Caco-2 (cell line): ENCODE results near the gene DOCK4. TPM values are rescaled to one million over a fixed set of nuclear protein-coding genes. Genes with fewer than 3 reads are reported as not detected.

ENCODE experiments used
- BruUV-seq: library from RNA; stranded (reverse); fragments of 400-500 nt; replicated peaks from 2 replicates; lab custom pipeline; 2021; lab: Mats Ljungman, UMichigan
- CTCF ChIA-PET: fragments of 300-600 bp; sonication (Branson Sonifier 250); formaldehyde crosslinking; loops from one replicate; lab custom pipeline; 2022; ENCODE audit warnings: antibody characterized with exemption; lab: Charles Lee
- POLR2A ChIA-PET: fragments of 300-600 bp; sonication (Branson Sonifier 250); formaldehyde crosslinking; loops from one replicate; lab custom pipeline; 2022; ENCODE audit warnings: antibody characterized with exemption; lab: Charles Lee
- DNase-seq, 2 experiments: peaks; one replicate each; pipeline versions ENCODE4 v3.0.0 to v3.0.0-alpha.2; 2020 to 2022
- H3K27me3 ChIP-seq: replicated peaks from 2 replicates; pipeline ENCODE4 v1.6.0; 2011; ENCODE audit warnings: low read length; ENCODE audit not compliant: control insufficient read depth, insufficient read depth
- H3K36me3 ChIP-seq: 2 replicates; pipeline ENCODE4 v1.5.1; 2011; ENCODE audit warnings: low read length; ENCODE audit not compliant: control insufficient read depth, insufficient read depth
- H3K4me1 ChIP-seq: fragments of 250-450 bp; sonication (Bioruptor Pico); 2 replicates; pipeline ENCODE4 v1.5.1; 2020; ENCODE audit warnings: mild to moderate bottlenecking
- H3K4me3 ChIP-seq: 2 replicates; pipeline ENCODE4 v1.5.1; 2011; ENCODE audit warnings: low read depth, mild to moderate bottlenecking, control low read depth, low read length
- H3K9me3 ChIP-seq: fragments of 250-450 bp; sonication (Bioruptor Pico); 2 replicates; pipeline ENCODE4 v1.5.1; 2020; ENCODE audit warnings: mild to moderate bottlenecking, moderate library complexity
- H3K27ac Mint-ChIP-seq: one replicate; pipeline ENCODE4 v1.8.0; 2022; ENCODE audit warnings: mixed read lengths; ENCODE audit not compliant: unreplicated experiment
- H3K27me3 Mint-ChIP-seq: one replicate; pipeline ENCODE4 v1.8.0; 2022; ENCODE audit warnings: mixed read lengths; ENCODE audit not compliant: insufficient read depth, unreplicated experiment
- H3K36me3 Mint-ChIP-seq: one replicate; pipeline ENCODE4 v1.8.0; 2022; ENCODE audit warnings: mild to moderate bottlenecking, mixed read lengths; ENCODE audit not compliant: insufficient read depth, unreplicated experiment
- H3K4me1 Mint-ChIP-seq: one replicate; pipeline ENCODE4 v1.8.0; 2022; ENCODE audit warnings: low read depth, mixed read lengths; ENCODE audit not compliant: unreplicated experiment
- H3K4me3 Mint-ChIP-seq: one replicate; pipeline ENCODE4 v1.8.0; 2022; ENCODE audit warnings: mild to moderate bottlenecking, moderate library complexity, mixed read lengths; ENCODE audit not compliant: unreplicated experiment
- H3K9me3 Mint-ChIP-seq: one replicate; pipeline ENCODE4 v1.8.0; 2022; ENCODE audit warnings: mixed read lengths; ENCODE audit not compliant: unreplicated experiment
- CTCF ChIP-seq, 2 experiments: fragments of 200-600 bp in 1 of 2; IDR thresholded peaks; 1 replicate in 1 of 2; 2 replicates in 1 of 2; pipeline versions ENCODE4 v1.5.1 to v1.8.0; 2011 to 2022; ENCODE audit warnings: antibody characterized with exemption in 1 of 2, control low read depth in 1 of 2, inconsistent platforms in 1 of 2, low read depth in 1 of 2, low read length in 1 of 2, mild to moderate bottlenecking in 1 of 2, moderate library complexity in 1 of 2; ENCODE audit not compliant: insufficient read depth in 1 of 2, severe bottlenecking in 1 of 2, unreplicated experiment in 1 of 2
- intact Hi-C: fragments of 100-400 bp; cut with micrococcal nuclease; formaldehyde crosslinking; loops from one replicate; pipeline ENCODE4 v1.10.0; 2022; ENCODE audit not compliant: unreplicated experiment
- total RNA-seq: library from RNA; stranded (reverse); gene quantifications from 2 replicates; pipeline ENCODE4 v1.2.3, GENCODE V29; 2022

Gene DOCK4
- total RNA-seq, 1 experiment from 2014 or later: 2.0 TPM

- ChIA-PET POLR2A (no interaction called here), CTCF (no interaction called here)
- DNase-seq: no peak
- no peak for TF ChIP-seq CTCF (IDR thresholded peaks at IDR 0.05; ENCODE audit: insufficient read depth in 1 of 2, low read depth in 1 of 2, low read length in 1 of 2, severe bottlenecking in 1 of 2, unreplicated experiment in 1 of 2)
- Mint-ChIP-seq H3K4me3 (no peak overlapping the region), H3K4me1 (peaks cover 2% of the 10 kb centered on the region), H3K9me3 (peaks cover 16% of the 10 kb centered on the region), H3K27me3 (peaks cover 9% of the 10 kb centered on the region), H3K36me3 (no peaks in the 10 kb centered on the region), H3K27ac (no peak overlapping the region)
- Histone ChIP-seq H3K4me1 (no peaks in the 10 kb centered on the region), H3K36me3 (no peaks in the 10 kb centered on the region), H3K9me3 (peaks cover 7% of the 10 kb centered on the region; the same call in 1 of the 2 replicates), H3K27me3 (no peaks in the 10 kb centered on the region), H3K4me3 (no peak overlapping the region)
- intact Hi-C loops: no loop called here
- no TSS peak for BruUV-seq
These were observed 158.8 kb downstream of the DOCK4 start for GRCh38 chr7:112047421-112047820.

- DNase-seq: no peak
- H3K27me3 Mint-ChIP-seq: peaks cover 9% of the 10 kb centered on the region
- Histone ChIP-seq H3K4me1 (no peaks in the 10 kb centered on the region), H3K36me3 (no peaks in the 10 kb centered on the region), H3K4me3 (no peak overlapping the region), H3K9me3 (peaks cover 7% of the 10 kb centered on the region; the same call in 1 of the 2 replicates), H3K27me3 (no peaks in the 10 kb centered on the region)
- H3K4me1 Mint-ChIP-seq: no peaks in the 10 kb centered on the region
- no peak for TF ChIP-seq CTCF (IDR thresholded peaks at IDR 0.05; ENCODE audit: insufficient read depth in 1 of 2, low read depth in 1 of 2, low read length in 1 of 2, severe bottlenecking in 1 of 2, unreplicated experiment in 1 of 2)
- H3K27ac Mint-ChIP-seq: no peak overlapping the region
- H3K9me3 Mint-ChIP-seq: peaks cover 16% of the 10 kb centered on the region
- ChIA-PET CTCF (no interaction called here), POLR2A (no interaction called here)
- H3K36me3 Mint-ChIP-seq: no peaks in the 10 kb centered on the region
- H3K4me3 Mint-ChIP-seq: no peak overlapping the region
- intact Hi-C loops: no loop called here
- no TSS peak for BruUV-seq
These were observed 161.0 kb downstream of the DOCK4 start for GRCh38 chr7:112045222-112045621.

- ChIA-PET CTCF (no interaction called here), POLR2A (no interaction called here)
- no peak for TF ChIP-seq CTCF (IDR thresholded peaks at IDR 0.05; ENCODE audit: insufficient read depth in 1 of 2, low read depth in 1 of 2, low read length in 1 of 2, severe bottlenecking in 1 of 2, unreplicated experiment in 1 of 2)
- H3K36me3 Mint-ChIP-seq: no peaks in the 10 kb centered on the region
- H3K27ac Mint-ChIP-seq: no peak overlapping the region
- no peak overlapping the region for H3K4me3 Mint-ChIP-seq
- Histone ChIP-seq H3K9me3 (peaks cover 5% of the 10 kb centered on the region; the same call in 1 of the 2 replicates), H3K4me3 (no peak overlapping the region), H3K36me3 (no peaks in the 10 kb centered on the region), H3K27me3 (no peaks in the 10 kb centered on the region), H3K4me1 (no peaks in the 10 kb centered on the region)
- intact Hi-C loops: no loop called here
- no TSS peak for BruUV-seq
- H3K27me3 Mint-ChIP-seq: peaks cover 9% of the 10 kb centered on the region
- peaks cover 16% of the 10 kb centered on the region for H3K9me3 Mint-ChIP-seq
- H3K4me1 Mint-ChIP-seq: no peaks in the 10 kb centered on the region
- no peak for DNase-seq
These were observed 163.6 kb downstream of the DOCK4 start for GRCh38 chr7:112042631-112043030.
